Breast epithelium (tissue), 4 donors: ENCODE data around the gene ATP9B. TPM values are rescaled to one million over a fixed set of nuclear protein-coding genes. Genes with fewer than 3 reads are reported as not detected.

Experiments used
- DNase-seq, 2 donors: peaks; one replicate each; pipeline ENCODE4 v3.0.0-alpha.2; 2019; ENCODE audit warnings: low spot score in 2 of 2
- H3K27ac ChIP-seq, 2 donors: fragments of 200-600 bp; sonication (generic) in 1 of 2; one replicate each; pipeline ENCODE4 v1.5.1; 2016 to 2019; ENCODE audit warnings: mild to moderate bottlenecking in 1 of 2
- H3K27me3 ChIP-seq, 2 donors: fragments of 200-600 bp; sonication (generic) in 1 of 2; one replicate each; pipeline versions ENCODE4 v1.5.1 to v1.6.0; 2017 to 2019; ENCODE audit warnings: control low read depth in 1 of 2, mild to moderate bottlenecking in 1 of 2
- H3K36me3 ChIP-seq: fragments of 200-600 bp; one replicate; pipeline ENCODE4 v1.5.1; 2019
- H3K4me1 ChIP-seq, 2 donors: fragments of 200-600 bp; sonication (generic); one replicate each; pipeline ENCODE4 v1.5.1; 2016 to 2019; ENCODE audit warnings: control low read depth in 1 of 2
- H3K4me3 ChIP-seq, 3 donors: fragments of 200-600 bp; sonication (generic); 1 replicate in 2 of 3; 2 replicates in 1 of 3; pipeline ENCODE4 v1.5.1; 2016 to 2019; ENCODE audit warnings: mild to moderate bottlenecking in 3 of 3, moderate library complexity in 2 of 3
- H3K9me3 ChIP-seq, 2 donors: fragments of 200-600 bp; sonication (generic) in 1 of 2; one replicate each; pipeline ENCODE4 v1.5.1; 2016 to 2019; ENCODE audit warnings: control low read depth in 1 of 2
- POLR2A ChIP-seq: fragments of 450-650 bp; IDR thresholded peaks from one replicate; pipeline ENCODE4 v1.6.1; 2016; ENCODE audit warnings: antibody characterized with exemption, mild to moderate bottlenecking, moderate library complexity
- POLR2AphosphoS5 ChIP-seq, 3 donors: sonication (generic); formaldehyde crosslinking; IDR thresholded peaks; one replicate each; pipeline ENCODE4 v1.6.1; 2017; ENCODE audit warnings: antibody characterized with exemption in 3 of 3
- intact Hi-C: fragments of 100-400 bp; cut with DNase I; formaldehyde crosslinking; loops from one replicate; pipeline ENCODE4 v1.15.1; 2023; ENCODE audit warnings: low total_unique reads
- total RNA-seq, 3 donors: library from RNA; depleted of rRNA; stranded (reverse); fragments of >200 nt; gene quantifications; one replicate each; pipeline ENCODE4 v1.1.0, GENCODE V29; 2016
- TF ChIP-seq, protein P1 (sequence below), 3 donors: fragments of 450-650 bp; IDR thresholded peaks; one replicate each; pipeline ENCODE4 v1.5.1; 2016 to 2017; ENCODE audit warnings: antibody characterized with exemption in 3 of 3, mild to moderate bottlenecking in 3 of 3, moderate library complexity in 3 of 3

ATP9B gene
- total RNA-seq, 3 donors from 2014 or later = 42.1 to 55.9 (median 54.4) TPM

GRCh38 chr18:79345366-79345765 is 276.2 kb downstream of the ATP9B start:
- Histone ChIP-seq H3K4me1 (no peaks in the 10 kb centered on the region), H3K36me3 (peaks cover 18% of the 10 kb centered on the region), H3K9me3 (no peaks in the 10 kb centered on the region), H3K27me3 (no peaks in the 10 kb centered on the region), H3K27ac (no peak overlapping the region), H3K4me3 (no peak overlapping the region)
- TF ChIP-seq POLR2A = no peak
- no peak for TF ChIP-seq POLR2AphosphoS5 (IDR thresholded peaks at IDR 0.05)
- TF ChIP-seq, protein P1, sequence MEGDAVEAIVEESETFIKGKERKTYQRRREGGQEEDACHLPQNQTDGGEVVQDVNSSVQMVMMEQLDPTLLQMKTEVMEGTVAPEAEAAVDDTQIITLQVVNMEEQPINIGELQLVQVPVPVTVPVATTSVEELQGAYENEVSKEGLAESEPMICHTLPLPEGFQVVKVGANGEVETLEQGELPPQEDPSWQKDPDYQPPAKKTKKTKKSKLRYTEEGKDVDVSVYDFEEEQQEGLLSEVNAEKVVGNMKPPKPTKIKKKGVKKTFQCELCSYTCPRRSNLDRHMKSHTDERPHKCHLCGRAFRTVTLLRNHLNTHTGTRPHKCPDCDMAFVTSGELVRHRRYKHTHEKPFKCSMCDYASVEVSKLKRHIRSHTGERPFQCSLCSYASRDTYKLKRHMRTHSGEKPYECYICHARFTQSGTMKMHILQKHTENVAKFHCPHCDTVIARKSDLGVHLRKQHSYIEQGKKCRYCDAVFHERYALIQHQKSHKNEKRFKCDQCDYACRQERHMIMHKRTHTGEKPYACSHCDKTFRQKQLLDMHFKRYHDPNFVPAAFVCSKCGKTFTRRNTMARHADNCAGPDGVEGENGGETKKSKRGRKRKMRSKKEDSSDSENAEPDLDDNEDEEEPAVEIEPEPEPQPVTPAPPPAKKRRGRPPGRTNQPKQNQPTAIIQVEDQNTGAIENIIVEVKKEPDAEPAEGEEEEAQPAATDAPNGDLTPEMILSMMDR (IDR thresholded peaks at IDR 0.05) = no peak
- intact Hi-C loops = no loop called here
- no peak for DNase-seq

- H3K4me1 ChIP-seq = no peaks in the 10 kb centered on the region
- no peak for TF ChIP-seq POLR2A
- TF ChIP-seq POLR2AphosphoS5 (IDR thresholded peaks at IDR 0.05) = no peak
- TF ChIP-seq, protein P1 (IDR thresholded peaks at IDR 0.05) = no peak
- no peak overlapping the region for H3K27ac ChIP-seq
- H3K36me3 ChIP-seq = peaks cover 18% of the 10 kb centered on the region
- DNase-seq = no peak
- H3K27me3 ChIP-seq = no peaks in the 10 kb centered on the region
- intact Hi-C loops = no loop called here
- no peaks in the 10 kb centered on the region for H3K9me3 ChIP-seq
- no peak overlapping the region for H3K4me3 ChIP-seq
These were observed 276.8 kb downstream of the ATP9B start for GRCh38 chr18:79345981-79346380.

GRCh38 chr18:79348066-79348465 is 278.9 kb downstream of the ATP9B start:
- intact Hi-C loops = no loop called here
- TF ChIP-seq POLR2AphosphoS5 (IDR thresholded peaks at IDR 0.05) (no peak), POLR2A (no peak)
- TF ChIP-seq, protein P1 (IDR thresholded peaks at IDR 0.05) = no peak

DNA sequence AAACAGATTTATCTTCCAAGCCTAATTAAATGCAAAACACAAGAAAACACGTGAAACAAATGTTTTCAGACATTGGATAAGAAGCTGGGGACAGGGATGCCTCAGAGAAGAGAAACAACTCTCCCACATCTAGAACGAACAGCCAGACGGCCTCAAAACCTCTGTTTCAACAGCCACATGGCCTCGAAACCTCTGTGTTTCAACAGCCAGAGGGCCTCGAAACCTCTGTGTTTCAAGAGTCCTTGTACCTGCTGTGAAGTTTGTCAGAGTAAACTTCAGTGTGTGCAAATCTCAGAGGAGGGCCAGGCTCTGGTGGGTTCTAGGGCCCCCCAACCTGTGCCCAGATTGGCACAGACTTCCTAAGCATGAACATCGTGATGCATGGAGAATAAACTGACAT is 283.2 kb downstream of the ATP9B start:
- Histone ChIP-seq H3K27ac (no peak overlapping the region), H3K4me3 (no peak overlapping the region), H3K9me3 (no peaks in the 10 kb centered on the region), H3K36me3 (no peaks in the 10 kb centered on the region), H3K27me3 (no peaks in the 10 kb centered on the region), H3K4me1 (no peaks in the 10 kb centered on the region)
- intact Hi-C loops = no loop called here
- TF ChIP-seq, protein P1 (IDR thresholded peaks at IDR 0.05) = no peak
- TF ChIP-seq POLR2AphosphoS5 (IDR thresholded peaks at IDR 0.05) = no peak
- DNase-seq = no peak

More at GRCh38 chr18:79348066-79348465, 278.9 kb downstream of the ATP9B start:
- Histone ChIP-seq H3K4me3 (no peak overlapping the region), H3K27ac (no peak overlapping the region), H3K9me3 (no peaks in the 10 kb centered on the region), H3K36me3 (peaks cover 18% of the 10 kb centered on the region), H3K4me1 (no peaks in the 10 kb centered on the region), H3K27me3 (no peaks in the 10 kb centered on the region)
- no peak for DNase-seq

DNA sequence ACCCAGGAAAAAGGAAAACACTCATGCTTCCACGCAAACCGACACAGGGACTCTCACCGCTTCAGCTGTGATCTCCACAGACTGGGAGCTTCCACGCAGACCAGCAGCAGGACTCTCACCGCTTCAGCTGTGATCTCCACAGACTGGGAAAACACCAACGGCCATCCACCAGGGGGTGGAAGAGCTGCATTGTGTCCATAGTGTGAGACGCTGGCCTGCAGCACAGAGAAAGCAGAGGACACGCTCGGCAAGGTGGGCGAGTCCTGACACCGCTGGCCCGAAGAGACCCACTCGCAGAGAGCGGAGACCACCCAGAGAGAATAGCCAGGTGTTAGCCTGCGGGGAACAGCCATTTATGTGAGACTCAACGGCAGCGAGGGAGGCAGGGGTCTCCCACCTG is 284.1 kb downstream of the ATP9B start:
- no peak for DNase-seq
- intact Hi-C loops = no loop called here
- no peaks in the 10 kb centered on the region for H3K36me3 ChIP-seq
- H3K4me1 ChIP-seq = no peaks in the 10 kb centered on the region
- no peak overlapping the region for H3K4me3 ChIP-seq
- TF ChIP-seq POLR2AphosphoS5 (IDR thresholded peaks at IDR 0.05) = no peak
- TF ChIP-seq, protein P1 (IDR thresholded peaks at IDR 0.05) = no peak
- no peak for TF ChIP-seq POLR2A
- no peaks in the 10 kb centered on the region for H3K9me3 ChIP-seq
- H3K27ac ChIP-seq = no peak overlapping the region
- H3K27me3 ChIP-seq = no peaks in the 10 kb centered on the region
